ENCODE results near the gene TMCO4.

DNA sequence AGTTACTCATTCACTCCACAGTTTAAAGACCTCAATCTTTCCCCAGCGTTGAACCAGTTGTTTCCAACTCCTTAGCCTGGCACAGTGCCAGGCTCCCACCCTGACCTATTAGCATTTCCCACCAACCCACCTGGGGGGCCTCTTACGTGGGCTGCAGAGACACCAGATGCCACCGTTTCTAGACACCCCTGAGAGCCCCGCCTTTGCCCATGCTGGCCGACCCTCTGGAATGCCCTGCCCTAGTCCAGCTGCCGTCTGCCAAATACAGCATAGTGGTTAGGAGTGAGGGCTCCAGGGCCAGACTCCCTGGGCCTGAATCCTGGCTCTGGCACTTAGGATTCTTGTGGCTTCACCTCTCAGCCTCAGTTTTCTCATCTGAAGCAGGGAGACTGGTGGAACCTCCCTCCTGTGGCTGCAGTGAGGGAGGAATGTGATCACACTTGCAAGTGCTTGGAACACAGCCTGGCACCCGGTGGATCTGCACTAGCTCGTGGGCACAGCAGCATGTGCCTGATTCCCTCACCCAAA lies 65.2 kb downstream of the TMCO4 start:
- TF ChIP-seq, protein P1, sequence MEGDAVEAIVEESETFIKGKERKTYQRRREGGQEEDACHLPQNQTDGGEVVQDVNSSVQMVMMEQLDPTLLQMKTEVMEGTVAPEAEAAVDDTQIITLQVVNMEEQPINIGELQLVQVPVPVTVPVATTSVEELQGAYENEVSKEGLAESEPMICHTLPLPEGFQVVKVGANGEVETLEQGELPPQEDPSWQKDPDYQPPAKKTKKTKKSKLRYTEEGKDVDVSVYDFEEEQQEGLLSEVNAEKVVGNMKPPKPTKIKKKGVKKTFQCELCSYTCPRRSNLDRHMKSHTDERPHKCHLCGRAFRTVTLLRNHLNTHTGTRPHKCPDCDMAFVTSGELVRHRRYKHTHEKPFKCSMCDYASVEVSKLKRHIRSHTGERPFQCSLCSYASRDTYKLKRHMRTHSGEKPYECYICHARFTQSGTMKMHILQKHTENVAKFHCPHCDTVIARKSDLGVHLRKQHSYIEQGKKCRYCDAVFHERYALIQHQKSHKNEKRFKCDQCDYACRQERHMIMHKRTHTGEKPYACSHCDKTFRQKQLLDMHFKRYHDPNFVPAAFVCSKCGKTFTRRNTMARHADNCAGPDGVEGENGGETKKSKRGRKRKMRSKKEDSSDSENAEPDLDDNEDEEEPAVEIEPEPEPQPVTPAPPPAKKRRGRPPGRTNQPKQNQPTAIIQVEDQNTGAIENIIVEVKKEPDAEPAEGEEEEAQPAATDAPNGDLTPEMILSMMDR (IDR thresholded peaks at IDR 0.05): no peak
- TF ChIP-seq POLR2A (IDR thresholded peaks at IDR 0.05): no peak

Data from right lobe of liver (tissue), 4 donors.